Lower leg skin (tissue), 3 donors: ENCODE results near the gene HOXC9.

ENCODE experiments used
- CTCF ChIP-seq, 3 donors: fragments of 450-650 bp; IDR thresholded peaks; one replicate each; pipeline ENCODE4 v1.5.1; 2016; ENCODE audit warnings: antibody characterized with exemption in 3 of 3, mild to moderate bottlenecking in 3 of 3, moderate library complexity in 2 of 3
- POLR2A ChIP-seq, 2 donors: fragments of 450-650 bp; IDR thresholded peaks; one replicate each; pipeline ENCODE4 v1.6.1; 2016 to 2017; ENCODE audit warnings: antibody characterized with exemption in 2 of 2, mild to moderate bottlenecking in 1 of 2, moderate library complexity in 1 of 2

GRCh38 chr12:54012631-54013409 lies 12.9 kb downstream of the HOXC9 start:
- TF ChIP-seq CTCF (IDR thresholded peaks at IDR 0.05) (no peak), POLR2A (IDR thresholded peaks at IDR 0.05) (no peak)
